Measurements from ENCODE around the gene UNC93B1.
A peak's percentile ranks its signal among the peaks of the same experiment; 100 is the strongest.

The UNC93B1 gene

GRCh38 chr11:68043029-68043348 is 39.1 kb upstream of the UNC93B1 start:
- H3K4me3 Mint-ChIP-seq = no peak overlapping the region

GRCh38 chr11:68042219-68043028 is 38.5 kb upstream of the UNC93B1 start:
- Mint-ChIP-seq H3K27me3 (no peaks in the 10 kb centered on the region), H3K9me3 (no peaks in the 10 kb centered on the region), H3K4me3 (no peak overlapping the region), H3K4me1 (ENCODE audit: low read depth) (peaks cover 22% of the 10 kb centered on the region), H3K36me3 (ENCODE audit: low read depth) (peaks cover 48% of the 10 kb centered on the region), H3K27ac (peak overlapping the region; percentile 44)
- no peak for DNase-seq

More at GRCh38 chr11:68043029-68043348, 39.1 kb upstream of the UNC93B1 start:
- Mint-ChIP-seq H3K9me3 (no peaks in the 10 kb centered on the region), H3K4me1 (ENCODE audit: low read depth) (peaks cover 18% of the 10 kb centered on the region), H3K27me3 (no peaks in the 10 kb centered on the region), H3K36me3 (ENCODE audit: low read depth) (peaks cover 52% of the 10 kb centered on the region), H3K27ac (no peak overlapping the region)
- no peak for DNase-seq

- no peaks in the 10 kb centered on the region for H3K27me3 Mint-ChIP-seq
- H3K36me3 Mint-ChIP-seq (ENCODE audit: low read depth) = peaks cover 48% of the 10 kb centered on the region
- H3K4me1 Mint-ChIP-seq (ENCODE audit: low read depth) = peaks cover 29% of the 10 kb centered on the region
- H3K4me3 Mint-ChIP-seq = peak overlapping the region; percentile 88
- DNase-seq = no peak
- H3K27ac Mint-ChIP-seq = peak overlapping the region; percentile 79
- H3K9me3 Mint-ChIP-seq = no peaks in the 10 kb centered on the region
Observed at GRCh38 chr11:68041617-68042218, 37.8 kb upstream of the UNC93B1 start.

GRCh38 chr11:68040957-68041591 is 37.2 kb upstream of the UNC93B1 start:
- Mint-ChIP-seq H3K36me3 (ENCODE audit: low read depth) (peaks cover 48% of the 10 kb centered on the region), H3K4me3 (peak overlapping the region; percentile 88), H3K27ac (peak overlapping the region; percentile 94), H3K27me3 (no peaks in the 10 kb centered on the region), H3K9me3 (no peaks in the 10 kb centered on the region), H3K4me1 (ENCODE audit: low read depth) (peaks cover 30% of the 10 kb centered on the region)
- no peak for DNase-seq

- Mint-ChIP-seq H3K9me3 (no peaks in the 10 kb centered on the region), H3K27ac (peak overlapping the region; percentile 94), H3K36me3 (ENCODE audit: low read depth) (peaks cover 46% of the 10 kb centered on the region), H3K27me3 (no peaks in the 10 kb centered on the region), H3K4me1 (ENCODE audit: low read depth) (peaks cover 30% of the 10 kb centered on the region), H3K4me3 (peak overlapping the region; percentile 88)
- peak; percentile 67 for DNase-seq
Observed at GRCh38 chr11:68040101-68040956, 36.4 kb upstream of the UNC93B1 start.

GRCh38 chr11:68039526-68040086 is 35.7 kb upstream of the UNC93B1 start:
- peaks cover 30% of the 10 kb centered on the region for H3K4me1 Mint-ChIP-seq (ENCODE audit: low read depth)
- peak overlapping the region; percentile 88 for H3K4me3 Mint-ChIP-seq
- H3K36me3 Mint-ChIP-seq (ENCODE audit: low read depth) = peaks cover 46% of the 10 kb centered on the region
- DNase-seq = no peak
- H3K27ac Mint-ChIP-seq = peak overlapping the region; percentile 94
- H3K27me3 Mint-ChIP-seq = no peaks in the 10 kb centered on the region
- no peaks in the 10 kb centered on the region for H3K9me3 Mint-ChIP-seq

- Mint-ChIP-seq H3K9me3 (no peaks in the 10 kb centered on the region), H3K27ac (peak within 1 kb of the TSS; percentile 94), H3K4me1 (ENCODE audit: low read depth) (peaks cover 30% of the 10 kb centered on the region), H3K27me3 (no peaks in the 10 kb centered on the region), H3K36me3 (ENCODE audit: low read depth) (peaks cover 49% of the 10 kb centered on the region), H3K4me3 (peak within 1 kb of the TSS; percentile 88)
- peak; percentile 82 for DNase-seq
Observed at GRCh38 chr11:68038718-68039525, 35.0 kb upstream of the UNC93B1 start, which contains the start of gene TCIRG1. TCIRG1 (plus strand) TSS chr11:68039025; CDS start chr11:68041272, 2,247 bp downstream.

GRCh38 chr11:68038226-68038717 is 34.4 kb upstream of the UNC93B1 start:
- peak overlapping the region; percentile 94 for H3K27ac Mint-ChIP-seq
- peak; percentile 44 for DNase-seq
- H3K4me1 Mint-ChIP-seq (ENCODE audit: low read depth) = peaks cover 30% of the 10 kb centered on the region
- H3K4me3 Mint-ChIP-seq = peak overlapping the region; percentile 88
- H3K36me3 Mint-ChIP-seq (ENCODE audit: low read depth) = peaks cover 52% of the 10 kb centered on the region
- no peaks in the 10 kb centered on the region for H3K9me3 Mint-ChIP-seq
- no peaks in the 10 kb centered on the region for H3K27me3 Mint-ChIP-seq

- no peak for DNase-seq
- no peaks in the 10 kb centered on the region for H3K9me3 Mint-ChIP-seq
- H3K36me3 Mint-ChIP-seq (ENCODE audit: low read depth) = peaks cover 57% of the 10 kb centered on the region
- H3K27ac Mint-ChIP-seq = peak overlapping the region; percentile 82
- H3K4me3 Mint-ChIP-seq = peak overlapping the region; percentile 41
- H3K27me3 Mint-ChIP-seq = no peaks in the 10 kb centered on the region
- peaks cover 30% of the 10 kb centered on the region for H3K4me1 Mint-ChIP-seq (ENCODE audit: low read depth)
Observed at GRCh38 chr11:68037411-68038225, 33.7 kb upstream of the UNC93B1 start.

GRCh38 chr11:68036717-68037239 is 32.9 kb upstream of the UNC93B1 start:
- no peak overlapping the region for H3K4me3 Mint-ChIP-seq
- peaks cover 59% of the 10 kb centered on the region for H3K36me3 Mint-ChIP-seq (ENCODE audit: low read depth)
- peaks cover 29% of the 10 kb centered on the region for H3K4me1 Mint-ChIP-seq (ENCODE audit: low read depth)
- peak overlapping the region; percentile 82 for H3K27ac Mint-ChIP-seq
- no peaks in the 10 kb centered on the region for H3K27me3 Mint-ChIP-seq
- no peaks in the 10 kb centered on the region for H3K9me3 Mint-ChIP-seq
- no peak for DNase-seq

- Mint-ChIP-seq H3K27ac (peak overlapping the region; percentile 82), H3K27me3 (no peaks in the 10 kb centered on the region), H3K4me3 (no peak overlapping the region), H3K9me3 (no peaks in the 10 kb centered on the region), H3K4me1 (ENCODE audit: low read depth) (peaks cover 29% of the 10 kb centered on the region), H3K36me3 (ENCODE audit: low read depth) (peaks cover 60% of the 10 kb centered on the region)
- DNase-seq = no peak
Observed at GRCh38 chr11:68036141-68036716, 32.3 kb upstream of the UNC93B1 start.

GRCh38 chr11:68035266-68035876 is 31.5 kb upstream of the UNC93B1 start:
- Mint-ChIP-seq H3K27ac (no peak overlapping the region), H3K4me1 (ENCODE audit: low read depth) (peaks cover 26% of the 10 kb centered on the region), H3K27me3 (no peaks in the 10 kb centered on the region), H3K9me3 (no peaks in the 10 kb centered on the region), H3K36me3 (ENCODE audit: low read depth) (peaks cover 66% of the 10 kb centered on the region), H3K4me3 (no peak overlapping the region)
- no peak for DNase-seq
